GM19467 (cell line): Measurements from ENCODE around the gene CHCHD3.

Source experiments
- ATAC-seq: cut with Tn5 transposase; IDR thresholded peaks from one replicate; pipeline ENCODE4 v1.9.1; 2021; ENCODE audit warnings: mild to moderate bottlenecking, moderate library complexity; ENCODE audit not compliant: unreplicated experiment

CHCHD3 gene

GRCh38 chr7:133048589-133048988 lies 33.3 kb downstream of the CHCHD3 start:
- no peak for ATAC-seq

DNA sequence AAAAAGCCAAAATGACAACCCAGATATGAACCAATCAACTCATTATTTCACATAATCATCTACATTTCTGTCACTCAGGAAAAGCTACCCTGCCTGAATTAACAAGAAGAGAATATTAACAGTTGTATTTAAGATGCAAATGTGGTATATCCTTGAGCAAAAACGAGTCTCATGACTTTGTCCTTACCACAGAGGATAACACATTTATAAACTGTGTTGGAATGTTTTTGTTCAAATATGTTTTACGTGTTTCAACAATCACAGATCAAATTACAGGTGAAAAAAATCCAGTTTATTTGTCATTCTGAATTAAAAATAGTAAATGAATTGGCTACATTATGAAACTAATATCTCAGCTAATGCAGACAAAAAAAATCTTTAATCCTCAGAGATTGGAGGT lies 34.6 kb downstream of the CHCHD3 start:
- no peak for ATAC-seq

DNA sequence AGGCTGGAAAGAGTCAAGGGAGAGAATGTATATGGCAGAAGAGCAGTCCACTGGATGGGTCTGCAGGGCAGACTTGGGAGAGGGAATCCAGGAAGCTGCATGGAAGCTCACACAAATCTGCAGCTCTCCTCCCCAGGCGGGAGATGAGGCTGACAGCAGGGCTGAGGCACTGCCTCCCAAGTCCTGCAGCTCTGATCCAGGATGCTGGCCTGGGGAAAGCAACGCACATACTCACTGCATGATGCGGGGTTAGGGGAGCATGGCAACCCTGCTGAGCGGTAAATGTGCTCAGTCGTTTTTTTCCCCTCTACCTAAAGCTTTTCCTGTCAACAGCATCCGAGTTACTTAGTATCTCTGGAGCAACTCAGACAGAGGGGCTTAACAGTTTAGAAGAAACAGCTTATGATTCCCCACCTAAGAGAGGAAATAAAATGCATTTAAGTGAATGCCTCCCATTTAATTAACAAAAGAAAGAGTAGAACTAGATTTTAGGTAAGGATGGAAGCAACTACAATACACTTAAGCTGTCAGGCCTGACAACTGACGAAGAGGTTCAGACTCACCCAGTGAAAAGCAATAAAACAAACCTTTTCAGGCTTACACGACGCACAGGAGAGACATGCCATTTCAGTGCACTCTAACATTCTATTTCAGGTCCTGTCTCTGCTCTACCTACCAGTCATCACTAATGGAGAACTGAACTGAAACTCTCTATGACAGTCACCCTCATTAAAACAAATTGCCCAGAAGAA lies 37.0 kb downstream of the CHCHD3 start:
- ATAC-seq = no peak

DNA sequence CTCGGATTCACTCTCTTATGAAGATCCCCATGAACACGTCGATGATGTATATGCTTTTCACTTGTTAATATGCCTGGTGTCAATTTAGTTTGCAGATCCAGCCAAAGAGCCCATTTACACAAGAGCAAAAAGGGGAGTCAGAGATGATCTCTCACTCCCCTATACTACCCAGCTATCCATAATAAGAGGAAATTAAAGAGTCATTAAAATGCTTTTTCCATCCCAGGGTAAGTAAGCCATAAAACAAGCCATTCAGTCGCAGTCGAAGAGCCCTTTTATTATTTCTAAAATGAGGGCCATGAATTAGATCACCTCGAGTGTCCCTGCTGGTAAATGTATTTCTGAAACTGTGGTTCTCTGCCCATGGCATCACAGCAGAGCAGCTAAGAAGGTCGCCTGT lies 41.2 kb downstream of the CHCHD3 start:
- ATAC-seq = no peak

DNA sequence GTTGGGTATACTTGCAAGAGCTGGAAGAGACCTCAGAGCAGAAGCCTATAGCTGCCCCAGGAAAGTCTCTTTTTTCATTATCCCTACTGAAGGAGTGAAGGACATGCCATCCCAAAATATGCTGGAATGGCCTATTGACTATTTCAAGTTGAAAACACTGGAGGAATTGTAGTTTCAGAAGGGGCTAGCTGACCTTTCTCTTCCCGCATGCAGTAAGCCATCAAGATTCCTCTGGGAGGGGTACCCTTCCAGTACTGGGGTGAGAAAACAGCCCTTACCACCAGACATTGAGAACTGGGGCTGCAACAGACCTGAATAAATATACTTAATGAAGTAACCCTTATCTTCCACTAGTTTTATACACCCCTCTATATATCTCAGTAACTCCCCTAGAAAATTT lies 41.7 kb downstream of the CHCHD3 start:
- no peak for ATAC-seq

GRCh38 chr7:133039614-133040013 lies 42.3 kb downstream of the CHCHD3 start:
- no peak for ATAC-seq

DNA sequence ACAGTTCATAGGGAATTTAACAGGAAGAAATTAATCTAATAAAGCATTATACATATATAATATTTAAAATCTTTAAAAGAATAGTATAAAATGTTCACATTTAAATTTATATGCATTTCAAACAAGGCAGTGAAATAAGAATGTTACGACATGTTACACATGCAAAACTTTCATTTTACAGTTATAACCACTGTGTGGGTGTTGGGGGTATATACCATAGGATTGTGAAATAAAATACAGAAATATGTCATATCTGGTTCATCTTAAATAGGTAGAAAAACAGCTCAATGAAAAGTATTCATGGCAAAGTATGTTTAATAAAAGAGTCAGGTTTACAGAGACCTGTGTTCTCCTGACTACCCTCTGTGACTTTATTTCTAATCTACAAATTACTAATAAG lies 45.6 kb downstream of the CHCHD3 start:
- ATAC-seq = no peak

GRCh38 chr7:133035240-133035639 lies 46.6 kb downstream of the CHCHD3 start:
- peak; percentile 89 for ATAC-seq

DNA sequence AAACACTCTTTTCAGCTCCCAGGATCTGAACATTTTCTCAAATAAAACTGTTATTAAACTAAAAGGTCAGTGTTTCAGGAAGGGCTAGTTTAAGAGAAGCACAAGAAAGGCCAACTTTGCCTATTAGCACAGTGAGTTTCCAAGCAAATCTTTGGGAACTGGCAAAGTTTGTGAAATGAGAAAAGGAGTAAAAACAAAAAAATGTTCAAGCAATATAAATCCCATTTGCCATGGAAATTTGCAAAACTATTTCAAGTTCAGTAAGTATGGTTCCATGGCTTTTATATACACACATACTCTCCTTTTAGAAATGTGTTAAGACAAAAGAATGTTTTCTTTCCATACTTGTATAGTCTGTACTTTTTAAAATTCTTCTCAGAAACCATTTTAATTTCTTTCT lies 51.5 kb downstream of the CHCHD3 start:
- ATAC-seq = no peak

DNA sequence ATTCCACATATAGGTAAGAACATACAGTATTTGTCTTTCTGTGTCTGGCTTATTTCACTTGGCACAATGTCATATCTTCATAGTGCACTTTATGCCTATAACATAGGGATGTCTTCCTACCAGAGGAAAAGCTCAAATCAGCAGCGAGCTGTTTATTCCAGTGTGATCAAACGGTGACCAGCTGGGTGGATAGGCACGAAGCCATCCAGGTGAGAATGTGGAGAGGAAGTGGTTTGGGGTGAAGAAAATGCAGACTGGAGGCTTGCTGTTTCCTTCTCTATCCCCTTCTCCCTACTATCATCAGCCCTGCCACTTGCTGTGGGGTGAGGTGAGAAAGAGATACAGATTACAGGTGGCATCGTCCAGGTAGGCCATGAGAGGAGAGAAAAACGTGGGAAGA lies 52.4 kb downstream of the CHCHD3 start:
- no peak for ATAC-seq

DNA sequence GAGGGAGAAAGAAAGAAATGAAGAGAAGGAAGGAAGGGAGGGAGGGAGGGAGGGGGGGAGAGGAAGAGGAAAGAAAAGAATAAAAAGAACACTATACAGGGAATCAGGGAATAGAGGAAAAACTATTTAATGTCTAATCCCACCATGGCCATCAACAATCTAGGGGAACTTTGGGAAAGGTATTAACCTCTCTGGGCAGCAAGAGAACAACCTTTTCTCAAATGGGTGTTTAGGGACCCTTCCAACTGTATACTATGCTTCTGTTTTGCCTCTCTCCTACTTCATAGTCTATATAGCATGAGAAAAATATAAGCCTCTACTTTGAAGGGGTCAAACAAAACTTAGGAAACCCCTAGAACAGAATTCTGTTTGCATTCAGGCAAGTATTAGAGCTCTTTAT lies 54.5 kb downstream of the CHCHD3 start:
- ATAC-seq = no peak

- ATAC-seq = no peak
Observed at GRCh38 chr7:133026210-133026859, 55.6 kb downstream of the CHCHD3 start.

DNA sequence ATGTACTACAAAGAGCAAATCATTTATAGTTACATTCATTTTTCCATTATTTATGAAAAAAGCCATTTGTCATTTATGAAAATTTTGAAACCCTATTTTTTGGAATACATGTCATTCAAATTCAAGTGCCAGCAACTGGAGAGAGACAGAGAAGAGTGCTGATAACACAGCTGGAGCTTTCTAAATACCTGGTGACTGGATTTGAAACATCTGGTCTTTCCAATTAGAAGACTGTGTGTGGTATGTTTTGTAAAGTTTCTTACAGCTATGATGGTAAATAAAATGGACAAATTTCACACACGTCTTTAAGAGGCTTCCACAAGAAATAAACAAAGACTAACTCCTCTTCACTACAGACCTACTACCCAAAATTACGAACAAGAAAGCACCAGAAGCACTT lies 56.8 kb downstream of the CHCHD3 start:
- ATAC-seq = no peak

GRCh38 chr7:133024596-133024995 lies 57.3 kb downstream of the CHCHD3 start:
- ATAC-seq = no peak

GRCh38 chr7:133023370-133024071 lies 58.4 kb downstream of the CHCHD3 start:
- ATAC-seq = no peak

GRCh38 chr7:133022661-133023060 lies 59.2 kb downstream of the CHCHD3 start:
- ATAC-seq = no peak

DNA sequence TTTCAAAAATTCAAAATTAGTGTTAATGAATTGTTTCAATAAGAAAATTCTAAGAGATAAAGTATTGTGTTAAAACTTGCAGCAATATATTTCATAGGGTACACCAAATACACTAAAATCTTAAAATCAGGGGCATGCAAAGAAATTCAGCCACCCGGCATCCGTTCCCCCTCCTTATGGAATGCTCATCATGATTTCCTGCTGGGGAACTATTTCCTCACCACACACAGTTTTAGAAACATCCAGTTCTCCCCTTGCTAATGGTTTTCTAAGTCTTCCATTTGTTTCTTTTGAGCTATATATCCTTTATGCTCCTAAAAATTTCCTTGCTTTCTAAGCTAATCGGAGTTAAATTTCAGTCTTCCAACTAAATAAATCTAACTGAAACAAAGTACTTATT lies 60.7 kb downstream of the CHCHD3 start:
- no peak for ATAC-seq

- no peak for ATAC-seq
Observed at GRCh38 chr7:133020496-133020895, 61.4 kb downstream of the CHCHD3 start.

GRCh38 chr7:133019590-133019989 lies 62.3 kb downstream of the CHCHD3 start:
- no peak for ATAC-seq

- ATAC-seq = no peak
Observed at GRCh38 chr7:133016604-133017003, 65.3 kb downstream of the CHCHD3 start.

DNA sequence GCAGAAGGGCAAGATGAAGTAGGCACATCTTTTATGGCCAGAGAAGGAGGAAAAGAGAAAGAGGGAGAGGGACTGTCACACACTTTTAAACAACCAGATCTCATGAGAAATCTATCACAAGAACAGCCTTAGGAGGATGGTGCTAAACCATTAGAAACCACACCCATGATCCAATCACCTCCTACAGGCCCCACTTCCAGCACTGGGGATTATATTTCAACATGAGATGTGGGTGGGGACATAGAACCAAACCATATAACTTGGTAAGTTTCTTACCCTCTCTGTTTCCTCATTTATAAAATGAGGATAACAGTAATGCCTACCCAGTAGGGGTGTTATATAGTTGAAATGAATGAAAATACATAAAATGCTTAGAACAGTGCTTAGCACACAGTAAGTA lies 66.0 kb downstream of the CHCHD3 start:
- ATAC-seq = no peak

GRCh38 chr7:133011746-133012145 lies 70.1 kb downstream of the CHCHD3 start:
- ATAC-seq = no peak
